ENCODE results near the gene RPP25L.

GRCh38 chr9:34652602-34653000 lies 40.7 kb upstream of the RPP25L start:
- TF ChIP-seq, protein P1, sequence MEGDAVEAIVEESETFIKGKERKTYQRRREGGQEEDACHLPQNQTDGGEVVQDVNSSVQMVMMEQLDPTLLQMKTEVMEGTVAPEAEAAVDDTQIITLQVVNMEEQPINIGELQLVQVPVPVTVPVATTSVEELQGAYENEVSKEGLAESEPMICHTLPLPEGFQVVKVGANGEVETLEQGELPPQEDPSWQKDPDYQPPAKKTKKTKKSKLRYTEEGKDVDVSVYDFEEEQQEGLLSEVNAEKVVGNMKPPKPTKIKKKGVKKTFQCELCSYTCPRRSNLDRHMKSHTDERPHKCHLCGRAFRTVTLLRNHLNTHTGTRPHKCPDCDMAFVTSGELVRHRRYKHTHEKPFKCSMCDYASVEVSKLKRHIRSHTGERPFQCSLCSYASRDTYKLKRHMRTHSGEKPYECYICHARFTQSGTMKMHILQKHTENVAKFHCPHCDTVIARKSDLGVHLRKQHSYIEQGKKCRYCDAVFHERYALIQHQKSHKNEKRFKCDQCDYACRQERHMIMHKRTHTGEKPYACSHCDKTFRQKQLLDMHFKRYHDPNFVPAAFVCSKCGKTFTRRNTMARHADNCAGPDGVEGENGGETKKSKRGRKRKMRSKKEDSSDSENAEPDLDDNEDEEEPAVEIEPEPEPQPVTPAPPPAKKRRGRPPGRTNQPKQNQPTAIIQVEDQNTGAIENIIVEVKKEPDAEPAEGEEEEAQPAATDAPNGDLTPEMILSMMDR (IDR thresholded peaks at IDR 0.05): no peak
- TF ChIP-seq POLR2A (IDR thresholded peaks at IDR 0.05): no peak
